Hippocampal formation (tissue), 2 donors: ENCODE data around the gene WIPF2.
"Not testable (repeated sequence)": the region's sequence is repeated elsewhere in the genome, so short reads cannot be mapped to it uniquely, and the experiment has no call there.

Source experiments
- DNase-seq, 2 donors: peaks; one replicate each; lab custom pipeline; 2025; lab: John Stamatoyannopoulos, UW

The WIPF2 gene

GRCh38 chr17:40192961-40193360, 26.1 kb upstream of the WIPF2 start:
- DNase-seq = no peak

GRCh38 chr17:40194821-40195220, 24.3 kb upstream of the WIPF2 start:
- DNase-seq = no peak

- no peak for DNase-seq
These were observed 21.6 kb upstream of the WIPF2 start for GRCh38 chr17:40197550-40197949.

GRCh38 chr17:40197965-40198456, 21.1 kb upstream of the WIPF2 start:
- DNase-seq = not testable (repeated sequence)

GRCh38 chr17:40198576-40198975, 20.5 kb upstream of the WIPF2 start:
- no peak for DNase-seq

- DNase-seq = no peak
These were observed 16.0 kb upstream of the WIPF2 start for GRCh38 chr17:40203131-40203530.

- not testable (repeated sequence) for DNase-seq
These were observed 12.9 kb upstream of the WIPF2 start for GRCh38 chr17:40206193-40206592.

GRCh38 chr17:40209404-40210093, 9.6 kb upstream of the WIPF2 start:
- DNase-seq = no peak

- DNase-seq = not testable (repeated sequence)
These were observed 5.2 kb upstream of the WIPF2 start for GRCh38 chr17:40213914-40214313.

GRCh38 chr17:40218006-40218739, 931 bp upstream of the WIPF2 start:
- no peak for DNase-seq

- peak; percentile 33 to 51 for DNase-seq
These were observed 662 bp downstream of the WIPF2 start for GRCh38 chr17:40219594-40220338.

- DNase-seq = peak; percentile 36 to 71
These were observed 5.8 kb downstream of the WIPF2 start for GRCh38 chr17:40224718-40225550.

- DNase-seq = not testable (repeated sequence)
These were observed 10.0 kb downstream of the WIPF2 start for GRCh38 chr17:40229146-40229545.

GRCh38 chr17:40230670-40231069, 11.6 kb downstream of the WIPF2 start:
- no peak for DNase-seq

- not testable (repeated sequence) for DNase-seq
These were observed 12.8 kb downstream of the WIPF2 start for GRCh38 chr17:40231928-40232327.

GRCh38 chr17:40241252-40241834, 22.2 kb downstream of the WIPF2 start:
- DNase-seq = no peak

GRCh38 chr17:40242774-40243173, 23.7 kb downstream of the WIPF2 start:
- DNase-seq = no peak

- DNase-seq = no peak
These were observed 24.7 kb downstream of the WIPF2 start for GRCh38 chr17:40243761-40244160.

- DNase-seq = no peak
These were observed 25.2 kb downstream of the WIPF2 start for GRCh38 chr17:40244255-40244654.

- no peak for DNase-seq
These were observed 28.9 kb downstream of the WIPF2 start for GRCh38 chr17:40247926-40248495.

GRCh38 chr17:40248507-40248906, 29.4 kb downstream of the WIPF2 start:
- DNase-seq = no peak
